Left renal pelvis (tissue), 4 donors: Measurements from ENCODE around the gene PTPN7. TPM values are rescaled to one million over a fixed set of nuclear protein-coding genes. Genes with fewer than 3 reads are reported as not detected.
"Not testable (repeated sequence)": the region's sequence is repeated elsewhere in the genome, so short reads cannot be mapped to it uniquely, and the experiment has no call there.

Experiments
- DNase-seq, 4 donors: peaks; one replicate each; pipeline ENCODE4 v3.0.0-alpha.2; 2013; ENCODE audit warnings: low read depth in 4 of 4, low spot score in 3 of 4
- polyA plus RNA-seq, 4 donors: library from polyadenylated mRNA; unstranded; fragments of 120-200 nt; gene quantifications; one replicate each; pipeline ENCODE4 v1.2.1, GENCODE V29; 2013; ENCODE audit not compliant: insufficient read length in 4 of 4

Gene PTPN7
- polyA plus RNA-seq, 4 donors = 0.69 to 1.8 (median 0.83) TPM

- DNase-seq = no peak
These were observed 6.1 kb downstream of the PTPN7 start for GRCh38 chr1:202154148-202154765.

- DNase-seq = no peak
These were observed 7.1 kb downstream of the PTPN7 start for GRCh38 chr1:202153284-202153683.

- no peak for DNase-seq
These were observed 8.0 kb downstream of the PTPN7 start for GRCh38 chr1:202152399-202152798.

GRCh38 chr1:202151045-202151444 lies 9.4 kb downstream of the PTPN7 start:
- DNase-seq = no peak

GRCh38 chr1:202150602-202151001 lies 9.8 kb downstream of the PTPN7 start:
- DNase-seq = no peak

GRCh38 chr1:202150187-202150586 lies 10.2 kb downstream of the PTPN7 start:
- no peak for DNase-seq

- no peak for DNase-seq
These were observed 10.8 kb downstream of the PTPN7 start for GRCh38 chr1:202149566-202149965.

GRCh38 chr1:202148391-202148790 lies 12.0 kb downstream of the PTPN7 start:
- DNase-seq = no peak

- DNase-seq = no peak
These were observed 13.4 kb downstream of the PTPN7 start for GRCh38 chr1:202146993-202147392.

- DNase-seq = no peak
These were observed 14.1 kb downstream of the PTPN7 start for GRCh38 chr1:202146279-202146678.

- not testable (repeated sequence) for DNase-seq
These were observed 14.7 kb downstream of the PTPN7 start for GRCh38 chr1:202145744-202146140.

- DNase-seq = no peak
These were observed 15.2 kb downstream of the PTPN7 start for GRCh38 chr1:202145068-202145743.

GRCh38 chr1:202144402-202145067 lies 15.9 kb downstream of the PTPN7 start, which contains the start of gene ARL8A:
Gene ARL8A, minus strand, starts transcription at chr1:202144737. Its CDS starts 165 bp downstream, at chr1:202144572.
- DNase-seq = no peak

- DNase-seq = no peak
These were observed 16.5 kb downstream of the PTPN7 start for GRCh38 chr1:202143768-202144401.

- no peak for DNase-seq
These were observed 17.2 kb downstream of the PTPN7 start for GRCh38 chr1:202143011-202143767.

GRCh38 chr1:202141468-202141867 lies 18.9 kb downstream of the PTPN7 start:
- not testable (repeated sequence) for DNase-seq

- no peak for DNase-seq
These were observed 19.6 kb downstream of the PTPN7 start for GRCh38 chr1:202140833-202141232.

GRCh38 chr1:202135221-202135721 lies 25.1 kb downstream of the PTPN7 start:
- DNase-seq = no peak

- no peak for DNase-seq
These were observed 25.7 kb downstream of the PTPN7 start for GRCh38 chr1:202134645-202135172.

GRCh38 chr1:202133989-202134388 lies 26.4 kb downstream of the PTPN7 start:
- DNase-seq = no peak
